GM18867 (cell line): ENCODE measurements around the gene PRAF2.

Experiments used
- ATAC-seq: cut with Tn5 transposase; IDR thresholded peaks from one replicate; pipeline ENCODE4 v1.9.1; 2021; ENCODE audit warnings: mild to moderate bottlenecking, moderate library complexity; ENCODE audit not compliant: unreplicated experiment

Gene PRAF2

GRCh38 chrX:49075347-49075746 is 1.5 kb upstream of the PRAF2 start:
- no peak for ATAC-seq

- ATAC-seq, result no peak
Measured at GRCh38 chrX:49072712-49073095, 1.1 kb downstream of the PRAF2 start.

- ATAC-seq, result no peak
Measured at GRCh38 chrX:49071877-49072711, 1.7 kb downstream of the PRAF2 start.

- no peak for ATAC-seq
Measured at GRCh38 chrX:49070988-49071387, 2.8 kb downstream of the PRAF2 start.

GRCh38 chrX:49069038-49069437 is 4.8 kb downstream of the PRAF2 start:
- ATAC-seq, result no peak

- no peak for ATAC-seq
Measured at GRCh38 chrX:49067285-49068120, 6.3 kb downstream of the PRAF2 start.

GRCh38 chrX:49066690-49067089 is 7.1 kb downstream of the PRAF2 start:
- ATAC-seq, result no peak

- ATAC-seq, result no peak
Measured at GRCh38 chrX:49066278-49066677, 7.5 kb downstream of the PRAF2 start.

- ATAC-seq, result no peak
Measured at GRCh38 chrX:49064735-49065134, 9.1 kb downstream of the PRAF2 start.

- no peak for ATAC-seq
Measured at GRCh38 chrX:49064303-49064702, 9.5 kb downstream of the PRAF2 start.

- ATAC-seq, result no peak
Measured at GRCh38 chrX:49063715-49064114, 10.1 kb downstream of the PRAF2 start.

- ATAC-seq, result no peak
Measured at GRCh38 chrX:49061916-49062315, 11.9 kb downstream of the PRAF2 start.

GRCh38 chrX:49061490-49061889 is 12.3 kb downstream of the PRAF2 start:
- ATAC-seq, result no peak

GRCh38 chrX:49060914-49061313 is 12.9 kb downstream of the PRAF2 start:
- ATAC-seq, result no peak

GRCh38 chrX:49059681-49060085 is 14.1 kb downstream of the PRAF2 start:
- no peak for ATAC-seq

- ATAC-seq, result no peak
Measured at GRCh38 chrX:49059201-49059600, 14.6 kb downstream of the PRAF2 start.

GRCh38 chrX:49058794-49059193 is 15.0 kb downstream of the PRAF2 start, which contains the start of gene CCDC120:
TSS of gene CCDC120 (plus strand) at chrX:49058999. CDS start at chrX:49062042, 3,043 bp downstream.
- no peak for ATAC-seq

- no peak for ATAC-seq
Measured at GRCh38 chrX:49054073-49054762, 19.6 kb downstream of the PRAF2 start.

GRCh38 chrX:49053223-49054072 is 20.4 kb downstream of the PRAF2 start:
- peak; percentile 58 for ATAC-seq

- no peak for ATAC-seq
Measured at GRCh38 chrX:49043987-49044281, 29.9 kb downstream of the PRAF2 start.
